Stimulated activated CD8-positive, alpha-beta memory T cell treated with anti-CD3 and anti-CD28 coated beads, Interleukin-7, amount 100 ng/mL, for 48 hours (primary cell): ENCODE data around the gene METTL25B.

Experiments used
- DNase-seq, 2 donors: peaks; one replicate each; pipeline ENCODE4 v3.0.0-alpha.2; 2020; ENCODE audit warnings: low read depth in 1 of 2; ENCODE audit errors: extremely low read depth in 1 of 2

METTL25B gene

GRCh38 chr1:156700736-156701531, 27.3 kb upstream of the METTL25B start:
- DNase-seq = no peak

GRCh38 chr1:156703336-156703735, 24.9 kb upstream of the METTL25B start:
- no peak for DNase-seq

- no peak for DNase-seq
Observed at GRCh38 chr1:156703741-156704140, 24.5 kb upstream of the METTL25B start.

- no peak for DNase-seq
Observed at GRCh38 chr1:156704166-156704711, 24.0 kb upstream of the METTL25B start.

GRCh38 chr1:156704930-156705320, 23.3 kb upstream of the METTL25B start:
- no peak for DNase-seq

- DNase-seq = no peak
Observed at GRCh38 chr1:156705321-156705917, 22.9 kb upstream of the METTL25B start, which contains the start of gene CRABP2. CRABP2 (minus strand) TSS chr1:156705583; CDS start chr1:156705446, 137 bp downstream.

GRCh38 chr1:156705918-156706656, 22.2 kb upstream of the METTL25B start:
- peak in 1 of 2 donors; percentile 45 for DNase-seq

- DNase-seq = no peak
Observed at GRCh38 chr1:156706657-156707416, 21.4 kb upstream of the METTL25B start.

- no peak for DNase-seq
Observed at GRCh38 chr1:156707417-156708217, 20.7 kb upstream of the METTL25B start.

GRCh38 chr1:156708218-156708661, 20.0 kb upstream of the METTL25B start:
- no peak for DNase-seq

GRCh38 chr1:156709031-156709430, 19.2 kb upstream of the METTL25B start:
- no peak for DNase-seq

- DNase-seq = no peak
Observed at GRCh38 chr1:156709757-156710489, 18.3 kb upstream of the METTL25B start.

GRCh38 chr1:156711011-156711817, 17.1 kb upstream of the METTL25B start:
- DNase-seq = no peak

GRCh38 chr1:156712626-156713025, 15.6 kb upstream of the METTL25B start:
- no peak for DNase-seq

GRCh38 chr1:156714830-156715229, 13.4 kb upstream of the METTL25B start:
- no peak for DNase-seq

- DNase-seq = no peak
Observed at GRCh38 chr1:156717351-156717750, 10.9 kb upstream of the METTL25B start.

- no peak for DNase-seq
Observed at GRCh38 chr1:156721131-156721530, 7.1 kb upstream of the METTL25B start.

- DNase-seq = no peak
Observed at GRCh38 chr1:156721535-156721934, 6.7 kb upstream of the METTL25B start.
